H1 (cell line): ENCODE measurements around the gene KLHL28.

Experiments used
- POLR2AphosphoS5 ChIP-seq: IDR thresholded peaks from 2 replicates; pipeline ENCODE4 v1.6.1; 2011; ENCODE audit warnings: low read depth, low read length
- TF ChIP-seq, protein P1 (sequence below): IDR thresholded peaks from 2 replicates; pipeline ENCODE4 v1.6.1; 2012; ENCODE audit warnings: inconsistent platforms

GRCh38 chr14:44901696-44902095, 60.1 kb downstream of the KLHL28 start:
- TF ChIP-seq, protein P1, sequence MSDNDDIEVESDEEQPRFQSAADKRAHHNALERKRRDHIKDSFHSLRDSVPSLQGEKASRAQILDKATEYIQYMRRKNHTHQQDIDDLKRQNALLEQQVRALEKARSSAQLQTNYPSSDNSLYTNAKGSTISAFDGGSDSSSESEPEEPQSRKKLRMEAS, result no peak
- no peak for TF ChIP-seq POLR2AphosphoS5
